A549 (cell line): ENCODE results near the gene COX4I2.

ENCODE experiments used
- EP300 ChIP-seq, 2 experiments: fragments of >200 bp; sonication (Bioruptor Twin); formaldehyde crosslinking; IDR thresholded peaks; 2 replicates in 1 of 2; 3 replicates in 1 of 2; pipeline ENCODE4 v1.6.1; 2016 to 2017
- SMC3 ChIP-seq: fragments of >200 bp; sonication (Bioruptor Twin); formaldehyde crosslinking; IDR thresholded peaks from 3 replicates; pipeline ENCODE4 v1.6.1; 2018; ENCODE audit warnings: inconsistent platforms
- TF ChIP-seq, protein P1 (sequence below): fragments of >200 bp; sonication (Bioruptor Twin); formaldehyde crosslinking; IDR thresholded peaks from 3 replicates; pipeline ENCODE4 v1.5.1; 2016
- TF ChIP-seq, protein P2 (sequence below): fragments of 150-350 bp; IDR thresholded peaks from 2 replicates; pipeline ENCODE4 v1.6.1; 2014; ENCODE audit warnings: low read depth, mild to moderate bottlenecking, low read length

DNA sequence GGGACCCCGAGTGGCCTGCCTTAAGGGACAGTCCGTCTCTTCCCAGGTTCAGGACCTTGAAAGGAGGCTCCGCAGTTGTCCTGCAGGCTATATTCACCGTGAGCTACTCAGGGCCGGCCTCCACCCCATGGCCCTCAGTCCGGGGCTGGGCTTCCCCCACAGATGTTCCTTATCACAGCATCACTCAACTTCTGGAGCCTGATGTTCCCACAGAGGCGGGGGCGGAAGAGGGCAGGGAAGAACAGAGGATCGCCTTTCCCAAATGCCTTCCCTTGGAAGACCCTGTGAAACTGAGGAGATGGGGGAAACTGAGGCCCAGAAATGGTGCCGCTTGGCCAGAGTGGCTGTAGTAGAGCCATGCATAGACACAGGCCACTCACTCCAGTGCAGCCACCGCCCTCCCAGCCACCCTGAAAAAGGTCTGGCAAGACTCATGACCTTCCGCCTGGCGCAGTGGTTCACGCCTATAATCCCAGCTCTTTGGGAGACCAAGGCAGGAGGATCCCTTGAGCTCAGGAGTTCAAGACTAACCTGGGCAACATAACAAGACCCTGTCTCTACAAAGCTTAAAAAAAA is 4.3 kb upstream of the COX4I2 start:
- no peak for TF ChIP-seq EP300 (IDR thresholded peaks at IDR 0.05)
- no peak for TF ChIP-seq SMC3
- TF ChIP-seq, protein P1, sequence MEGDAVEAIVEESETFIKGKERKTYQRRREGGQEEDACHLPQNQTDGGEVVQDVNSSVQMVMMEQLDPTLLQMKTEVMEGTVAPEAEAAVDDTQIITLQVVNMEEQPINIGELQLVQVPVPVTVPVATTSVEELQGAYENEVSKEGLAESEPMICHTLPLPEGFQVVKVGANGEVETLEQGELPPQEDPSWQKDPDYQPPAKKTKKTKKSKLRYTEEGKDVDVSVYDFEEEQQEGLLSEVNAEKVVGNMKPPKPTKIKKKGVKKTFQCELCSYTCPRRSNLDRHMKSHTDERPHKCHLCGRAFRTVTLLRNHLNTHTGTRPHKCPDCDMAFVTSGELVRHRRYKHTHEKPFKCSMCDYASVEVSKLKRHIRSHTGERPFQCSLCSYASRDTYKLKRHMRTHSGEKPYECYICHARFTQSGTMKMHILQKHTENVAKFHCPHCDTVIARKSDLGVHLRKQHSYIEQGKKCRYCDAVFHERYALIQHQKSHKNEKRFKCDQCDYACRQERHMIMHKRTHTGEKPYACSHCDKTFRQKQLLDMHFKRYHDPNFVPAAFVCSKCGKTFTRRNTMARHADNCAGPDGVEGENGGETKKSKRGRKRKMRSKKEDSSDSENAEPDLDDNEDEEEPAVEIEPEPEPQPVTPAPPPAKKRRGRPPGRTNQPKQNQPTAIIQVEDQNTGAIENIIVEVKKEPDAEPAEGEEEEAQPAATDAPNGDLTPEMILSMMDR: no peak
- TF ChIP-seq, protein P2, sequence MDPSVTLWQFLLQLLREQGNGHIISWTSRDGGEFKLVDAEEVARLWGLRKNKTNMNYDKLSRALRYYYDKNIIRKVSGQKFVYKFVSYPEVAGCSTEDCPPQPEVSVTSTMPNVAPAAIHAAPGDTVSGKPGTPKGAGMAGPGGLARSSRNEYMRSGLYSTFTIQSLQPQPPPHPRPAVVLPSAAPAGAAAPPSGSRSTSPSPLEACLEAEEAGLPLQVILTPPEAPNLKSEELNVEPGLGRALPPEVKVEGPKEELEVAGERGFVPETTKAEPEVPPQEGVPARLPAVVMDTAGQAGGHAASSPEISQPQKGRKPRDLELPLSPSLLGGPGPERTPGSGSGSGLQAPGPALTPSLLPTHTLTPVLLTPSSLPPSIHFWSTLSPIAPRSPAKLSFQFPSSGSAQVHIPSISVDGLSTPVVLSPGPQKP: no peak
